ENCODE measurements around the gene FBXW2.
A peak's percentile ranks its signal among the peaks of the same experiment; 100 is the strongest.
"Not testable (repeated sequence)": the region's sequence is repeated elsewhere in the genome, so short reads cannot be mapped to it uniquely, and the experiment has no call there.

The FBXW2 gene, protein sequence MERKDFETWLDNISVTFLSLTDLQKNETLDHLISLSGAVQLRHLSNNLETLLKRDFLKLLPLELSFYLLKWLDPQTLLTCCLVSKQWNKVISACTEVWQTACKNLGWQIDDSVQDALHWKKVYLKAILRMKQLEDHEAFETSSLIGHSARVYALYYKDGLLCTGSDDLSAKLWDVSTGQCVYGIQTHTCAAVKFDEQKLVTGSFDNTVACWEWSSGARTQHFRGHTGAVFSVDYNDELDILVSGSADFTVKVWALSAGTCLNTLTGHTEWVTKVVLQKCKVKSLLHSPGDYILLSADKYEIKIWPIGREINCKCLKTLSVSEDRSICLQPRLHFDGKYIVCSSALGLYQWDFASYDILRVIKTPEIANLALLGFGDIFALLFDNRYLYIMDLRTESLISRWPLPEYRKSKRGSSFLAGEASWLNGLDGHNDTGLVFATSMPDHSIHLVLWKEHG

DNA sequence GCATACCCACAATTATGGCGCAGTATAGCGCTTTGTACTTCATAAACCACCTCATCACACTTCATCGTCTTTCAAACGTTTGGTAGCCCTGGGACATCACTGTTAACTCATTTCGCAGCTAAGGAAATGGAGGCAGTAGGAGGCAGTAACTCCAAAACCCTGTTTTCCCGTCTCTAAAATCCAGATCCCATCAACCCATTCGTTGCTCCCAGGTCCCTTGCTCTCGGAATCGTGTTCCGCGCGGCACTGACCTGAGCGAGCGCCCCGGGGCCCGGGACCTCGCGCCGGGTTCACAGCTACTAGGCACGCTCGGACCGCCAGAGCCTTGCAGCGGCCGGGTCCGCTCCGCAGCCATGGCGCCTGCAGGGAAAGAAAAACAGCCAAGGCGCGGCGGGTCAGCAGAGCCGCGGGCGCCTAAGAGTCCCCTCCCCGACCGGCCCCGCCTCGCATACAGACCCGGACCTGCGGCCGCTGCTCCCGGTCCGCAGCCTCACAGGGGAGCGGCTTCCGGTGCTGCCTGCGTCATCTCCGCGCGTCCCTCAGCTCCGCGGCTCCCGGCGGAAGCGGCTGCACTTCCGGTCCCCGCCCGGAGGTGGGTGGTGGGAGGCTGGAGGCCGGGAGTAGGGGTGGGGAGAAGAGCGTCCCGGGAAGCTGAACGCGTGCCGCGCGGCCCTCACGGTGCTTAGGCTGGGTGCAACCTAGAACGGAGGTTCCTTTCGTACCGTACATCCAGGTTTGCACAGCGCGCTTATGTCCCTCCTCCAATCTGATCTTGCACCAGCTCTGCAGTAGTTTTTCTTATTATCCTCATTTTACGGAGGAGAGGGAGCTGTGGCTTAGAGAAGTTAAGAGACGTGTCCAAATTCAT is at the start of gene FBXW2:
Gene FBXW2, minus strand, starts transcription at position 519 of the 868 bp plus-strand sequence. CDS start 5,158 bp downstream, outside the sequence.
- DNase-seq (ENCODE audit: extremely low read depth in 1 of 2, low read depth in 1 of 2), result peak; percentile 85 to 89

DNA sequence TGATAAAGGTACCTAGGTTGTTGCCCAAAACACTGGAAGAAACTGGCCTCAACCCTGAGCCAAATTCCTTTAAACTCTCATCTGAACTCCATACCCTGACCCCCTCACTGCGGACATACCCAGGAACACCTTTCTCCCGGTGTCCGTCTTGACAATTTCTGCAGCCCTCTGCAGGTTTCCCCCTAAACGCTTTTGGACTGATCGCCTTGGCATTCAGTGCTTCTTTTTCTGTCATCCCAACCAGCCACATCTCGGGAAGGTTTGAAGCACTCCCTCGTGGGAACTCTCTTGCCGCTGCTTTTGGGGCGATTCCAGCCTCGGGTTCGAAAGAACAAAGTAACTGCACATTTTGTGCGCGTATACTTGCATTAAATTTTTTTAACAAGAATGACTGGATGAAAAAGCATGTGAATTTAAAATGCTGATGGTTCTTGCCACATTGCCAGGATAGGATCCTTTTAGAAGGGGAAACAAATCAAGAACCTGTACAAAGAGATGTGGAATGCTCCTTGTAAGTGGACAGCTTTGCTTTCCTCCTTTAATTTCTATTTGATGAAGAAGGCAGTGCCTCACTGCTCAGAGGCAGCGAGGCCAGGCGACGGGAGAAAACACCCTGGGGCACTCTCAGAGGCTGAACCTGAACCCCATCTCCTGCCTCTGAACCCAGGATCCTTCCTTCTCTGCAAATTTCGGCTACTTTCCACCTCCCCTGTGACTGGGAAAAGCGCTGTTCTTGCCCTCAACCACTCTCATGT is 48.9 kb upstream of the FBXW2 start:
- DNase-seq (ENCODE audit: extremely low read depth in 1 of 2, low read depth in 1 of 2), result no peak

DNA sequence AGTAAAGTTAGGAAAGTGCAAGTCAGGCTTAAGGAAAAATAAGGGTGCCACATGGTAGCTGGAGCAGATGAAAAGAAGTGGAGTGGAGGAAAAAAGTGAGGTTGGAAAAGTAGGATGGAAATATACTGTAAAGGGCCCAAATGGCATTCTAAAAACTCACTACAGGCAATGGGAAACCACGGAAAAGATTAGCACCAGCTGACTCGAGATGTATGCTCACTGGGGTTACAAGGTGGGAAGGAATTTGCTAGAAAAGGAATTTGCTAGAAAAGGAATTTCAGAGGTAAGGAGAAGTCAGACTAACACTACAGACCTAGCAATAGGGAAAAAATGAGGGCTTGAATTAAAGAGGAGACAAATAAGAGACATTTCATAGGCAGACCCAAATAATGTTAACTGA is 45.9 kb upstream of the FBXW2 start:
- DNase-seq (ENCODE audit: extremely low read depth in 1 of 2, low read depth in 1 of 2), result no peak

DNA sequence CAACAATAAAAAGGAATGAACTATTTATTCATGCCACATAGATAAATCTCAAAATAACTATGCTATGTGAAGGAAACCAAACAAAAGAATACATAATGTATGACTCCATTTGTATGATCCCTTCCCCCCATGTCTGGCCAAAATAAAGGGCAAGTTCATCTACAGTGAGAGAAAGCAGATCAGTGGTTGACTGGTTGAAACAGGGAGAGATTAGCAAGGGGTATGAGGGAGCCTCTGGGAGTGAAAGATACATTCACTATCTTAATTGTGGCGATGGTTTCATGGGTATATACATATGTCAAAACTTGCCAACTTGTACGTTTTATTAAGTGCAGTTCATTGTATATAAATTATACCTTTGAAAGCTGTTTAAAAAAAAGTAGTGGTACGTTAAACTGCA is 44.7 kb upstream of the FBXW2 start:
- DNase-seq (ENCODE audit: extremely low read depth in 1 of 2, low read depth in 1 of 2), result no peak

DNA sequence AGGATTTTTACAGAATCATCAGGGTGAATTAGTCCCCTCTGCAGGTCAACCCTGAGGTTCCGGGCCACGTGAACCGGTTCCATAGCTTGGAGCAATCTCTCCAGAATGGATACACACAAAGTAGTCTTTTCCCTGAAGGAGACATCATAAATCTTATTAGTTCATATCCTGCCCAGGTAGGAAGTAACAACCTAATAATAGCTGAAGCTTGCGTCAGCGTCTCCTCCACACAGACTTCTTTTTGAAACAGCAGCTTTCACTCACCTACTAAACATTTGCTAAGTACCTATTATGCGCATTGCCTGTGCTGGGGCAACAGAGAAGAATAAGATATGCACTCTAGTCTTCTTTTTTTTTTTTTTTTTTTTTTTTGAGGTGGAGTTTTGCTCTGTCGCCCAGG is 40.1 kb upstream of the FBXW2 start:
- no peak for DNase-seq (ENCODE audit: extremely low read depth in 1 of 2, low read depth in 1 of 2)

DNA sequence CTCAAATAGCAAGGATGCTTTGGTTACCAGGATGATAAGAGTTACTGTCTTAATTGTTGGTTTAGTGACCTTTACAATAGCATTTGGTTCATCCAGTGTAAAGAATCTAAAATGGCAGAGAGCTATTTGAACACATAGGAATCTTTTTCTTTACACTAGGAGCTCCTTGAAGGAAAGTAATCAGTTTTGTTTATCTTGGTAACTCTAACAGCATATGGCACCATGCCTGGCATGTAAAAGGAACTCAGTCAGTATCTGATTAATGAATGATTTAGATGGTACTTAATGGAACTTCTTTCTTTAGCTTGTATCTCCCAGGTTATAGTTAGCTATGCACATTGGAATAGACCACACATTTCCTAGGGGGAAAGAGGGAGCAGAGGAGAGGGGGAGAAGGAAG is 39.6 kb upstream of the FBXW2 start:
- no peak for DNase-seq (ENCODE audit: extremely low read depth in 1 of 2, low read depth in 1 of 2)

DNA sequence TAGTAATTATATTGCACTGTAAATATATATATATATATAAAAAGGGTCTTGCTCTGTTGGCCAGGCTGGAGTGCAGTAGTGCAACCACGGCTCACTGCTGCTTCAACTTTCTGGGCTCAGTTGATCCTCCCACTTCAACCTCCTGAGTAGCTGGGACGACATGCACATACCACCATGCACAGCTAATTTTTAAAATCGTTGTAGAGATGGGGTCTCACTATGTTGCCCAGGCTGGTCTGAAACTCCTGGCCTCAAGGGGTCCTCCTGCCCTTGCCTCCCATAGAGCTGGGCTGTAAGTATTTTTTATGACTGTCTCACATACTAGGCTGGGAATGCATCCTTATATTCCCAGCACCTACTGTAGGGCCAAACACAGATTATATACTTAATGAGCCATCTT is 37.6 kb upstream of the FBXW2 start:
- no peak for DNase-seq (ENCODE audit: extremely low read depth in 1 of 2, low read depth in 1 of 2)

DNA sequence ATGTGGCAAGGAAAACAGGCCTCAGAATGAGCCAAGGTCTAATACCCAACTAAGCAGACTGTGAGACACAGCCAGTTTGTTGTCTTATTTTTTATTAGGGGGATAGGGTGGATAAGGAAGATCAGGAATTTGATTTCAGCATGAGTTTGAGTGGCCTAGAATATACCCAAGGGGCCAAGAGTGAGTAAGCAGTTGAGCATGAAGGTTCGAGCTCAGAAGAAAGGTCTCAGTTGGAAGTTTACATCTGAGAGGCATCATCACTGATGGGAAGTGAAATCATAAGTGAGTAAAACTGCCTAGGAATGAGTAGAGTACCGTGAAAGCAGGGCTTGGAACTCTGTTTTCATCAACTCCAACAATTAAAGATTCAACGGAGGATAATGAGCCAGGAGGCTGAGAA is 36.9 kb upstream of the FBXW2 start:
- DNase-seq (ENCODE audit: extremely low read depth in 1 of 2, low read depth in 1 of 2), result no peak

DNA sequence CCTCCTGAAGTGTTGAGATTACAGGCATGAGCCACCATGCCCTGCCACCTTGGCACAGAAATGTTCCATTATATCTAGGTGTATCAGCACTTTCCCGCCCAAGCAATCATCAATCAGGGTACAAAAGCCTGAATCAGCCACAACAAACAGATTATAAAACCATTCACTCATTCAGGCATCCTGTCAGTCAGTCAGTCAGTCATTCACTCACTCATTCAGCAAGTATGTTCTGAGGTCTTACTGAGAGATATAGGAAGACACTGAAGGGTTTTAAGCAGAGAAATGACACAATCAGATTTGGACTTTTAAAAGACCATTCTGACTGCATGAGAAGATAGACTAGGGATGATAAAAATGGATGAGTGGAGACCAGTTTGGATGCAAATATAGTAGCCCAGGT is 36.4 kb upstream of the FBXW2 start:
- DNase-seq (ENCODE audit: extremely low read depth in 1 of 2, low read depth in 1 of 2), result no peak

DNA sequence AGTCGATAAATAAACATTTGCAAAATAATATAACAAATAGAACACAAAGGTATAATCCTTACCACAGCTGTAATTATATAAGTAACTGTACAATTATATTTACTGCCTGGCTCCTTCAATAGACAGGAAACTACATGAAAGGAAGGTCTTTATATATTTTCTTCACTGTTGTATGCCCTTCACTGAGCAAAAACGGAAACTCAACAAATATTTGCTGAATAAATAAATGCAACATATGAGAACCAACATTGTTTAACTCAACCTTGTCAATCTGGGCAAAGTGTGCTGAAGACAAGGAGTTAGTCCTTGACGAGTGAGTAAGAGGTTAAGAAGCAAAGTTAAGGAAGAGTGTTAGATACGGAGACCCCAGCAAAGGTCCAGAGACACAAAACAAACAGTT is 26.9 kb upstream of the FBXW2 start:
- DNase-seq (ENCODE audit: extremely low read depth in 1 of 2, low read depth in 1 of 2), result no peak

DNA sequence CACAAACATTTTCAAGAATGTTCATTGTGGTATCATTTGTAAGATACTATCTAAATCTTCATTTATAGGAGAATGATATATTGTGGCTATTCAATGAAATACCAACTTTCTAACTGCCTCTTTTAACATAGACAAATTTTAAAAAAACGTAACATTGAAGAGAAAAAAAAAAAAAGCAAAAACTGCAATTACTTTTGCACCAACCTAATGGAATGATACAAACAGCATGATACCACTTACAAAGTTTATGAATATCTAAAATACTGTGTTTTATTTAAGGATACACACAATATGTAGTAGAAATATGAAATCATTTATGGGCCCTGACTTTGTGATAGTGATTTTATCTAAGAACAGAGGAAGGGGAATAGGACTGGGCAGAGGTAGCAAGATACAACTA is 25.4 kb upstream of the FBXW2 start:
- DNase-seq (ENCODE audit: extremely low read depth in 1 of 2, low read depth in 1 of 2), result no peak

DNA sequence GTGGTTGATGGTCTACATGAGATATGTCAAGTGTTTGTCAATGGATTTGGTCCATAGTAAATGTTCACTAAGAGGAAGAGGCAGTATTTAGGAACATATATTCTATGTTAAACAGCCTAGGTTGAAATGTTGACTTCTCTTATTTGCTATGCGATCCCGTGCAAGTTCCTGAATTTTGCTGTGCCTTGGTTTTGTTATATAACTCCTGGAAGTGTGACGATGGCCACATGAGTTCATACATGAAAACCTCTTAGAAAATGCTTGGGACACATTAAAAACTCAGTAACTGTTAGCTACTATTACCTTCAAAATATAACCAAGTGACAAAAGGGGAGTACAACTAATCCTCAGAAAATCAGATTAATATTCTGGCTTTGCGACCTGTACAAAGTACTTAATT is 21.9 kb upstream of the FBXW2 start:
- DNase-seq (ENCODE audit: extremely low read depth in 1 of 2, low read depth in 1 of 2), result no peak

DNA sequence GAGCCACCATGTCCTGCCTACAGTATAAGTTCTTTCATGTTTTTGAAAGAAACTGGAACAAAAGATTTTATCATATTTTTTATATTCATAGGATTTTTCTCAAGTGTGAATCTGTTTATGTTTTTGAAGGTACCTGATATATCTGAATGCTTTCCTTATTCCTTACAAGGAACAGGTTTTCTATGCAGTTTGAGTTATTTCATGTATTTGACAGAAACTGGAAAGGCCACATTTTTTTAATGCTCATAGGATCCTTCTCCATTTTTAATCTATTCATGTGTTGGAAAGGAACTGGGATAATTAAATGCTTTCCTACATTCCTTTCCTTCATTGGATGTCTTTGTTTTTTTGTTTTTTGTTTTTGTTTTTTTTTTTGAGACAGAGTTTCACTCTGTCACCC is 15.7 kb upstream of the FBXW2 start:
- DNase-seq (ENCODE audit: extremely low read depth in 1 of 2, low read depth in 1 of 2), result no peak

DNA sequence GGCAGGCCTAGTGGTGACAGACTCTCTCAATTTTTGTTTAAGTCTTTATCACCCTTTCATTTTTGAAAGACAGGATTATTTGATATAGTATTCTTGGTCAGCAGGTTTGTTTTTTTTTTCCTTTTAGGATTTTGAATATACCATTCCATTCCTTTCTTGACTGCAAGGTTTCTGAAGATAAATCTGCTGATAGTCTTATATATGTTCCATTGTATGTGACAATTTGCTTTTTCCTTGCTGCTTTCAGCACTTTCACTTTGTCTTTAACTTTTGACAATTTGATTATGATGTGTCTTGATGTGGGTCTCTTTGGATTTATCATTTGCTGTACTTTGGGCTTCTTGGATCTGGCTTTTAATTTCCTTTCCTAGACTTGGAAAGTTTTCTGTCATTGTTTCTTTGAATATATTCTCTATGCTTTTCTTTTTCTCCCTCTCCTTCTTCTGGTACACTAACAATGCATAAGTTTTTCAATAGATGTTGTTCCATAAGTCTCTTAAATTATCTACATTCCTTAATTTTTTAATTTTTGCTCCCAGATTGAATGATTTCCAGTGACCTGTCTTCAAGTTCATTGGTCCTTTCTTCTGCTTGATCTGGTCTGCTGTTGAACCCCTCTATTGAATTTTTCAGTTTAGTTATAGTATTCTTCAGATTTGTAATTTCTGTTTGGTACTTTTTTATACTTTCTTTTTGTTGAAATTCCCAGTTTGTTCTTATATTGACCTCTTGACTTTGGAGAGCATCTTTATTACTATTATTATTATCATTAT is 14.6 kb upstream of the FBXW2 start:
- no peak for DNase-seq (ENCODE audit: extremely low read depth in 1 of 2, low read depth in 1 of 2)

DNA sequence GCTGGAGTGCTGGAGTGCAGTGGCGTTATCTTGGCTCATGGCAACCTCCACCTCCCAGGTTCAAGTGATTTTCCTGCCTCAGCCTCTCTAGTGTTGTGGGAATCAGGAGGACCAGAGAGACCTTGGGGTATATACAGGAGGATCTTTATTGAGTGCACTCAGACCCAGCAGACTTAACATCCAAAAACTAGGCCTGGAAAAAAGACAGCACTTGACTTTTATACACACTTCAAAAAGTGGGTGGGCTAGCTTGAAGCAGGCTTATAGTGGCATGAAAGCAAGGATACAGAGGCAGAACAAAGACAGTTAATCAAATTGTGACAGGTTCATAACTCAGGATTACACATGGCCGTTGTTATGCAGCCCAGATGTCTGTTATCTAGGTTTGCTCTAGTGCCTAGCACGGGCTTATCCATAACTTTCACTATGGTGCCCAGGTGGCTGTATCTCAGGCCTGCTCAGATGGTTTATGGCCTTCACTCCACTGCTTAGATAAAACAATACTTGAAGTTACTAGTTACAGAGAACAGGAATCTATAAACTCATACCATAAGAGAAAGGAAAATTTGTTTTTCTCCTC is 11.7 kb upstream of the FBXW2 start:
- DNase-seq (ENCODE audit: extremely low read depth in 1 of 2, low read depth in 1 of 2), result not testable (repeated sequence)

DNA sequence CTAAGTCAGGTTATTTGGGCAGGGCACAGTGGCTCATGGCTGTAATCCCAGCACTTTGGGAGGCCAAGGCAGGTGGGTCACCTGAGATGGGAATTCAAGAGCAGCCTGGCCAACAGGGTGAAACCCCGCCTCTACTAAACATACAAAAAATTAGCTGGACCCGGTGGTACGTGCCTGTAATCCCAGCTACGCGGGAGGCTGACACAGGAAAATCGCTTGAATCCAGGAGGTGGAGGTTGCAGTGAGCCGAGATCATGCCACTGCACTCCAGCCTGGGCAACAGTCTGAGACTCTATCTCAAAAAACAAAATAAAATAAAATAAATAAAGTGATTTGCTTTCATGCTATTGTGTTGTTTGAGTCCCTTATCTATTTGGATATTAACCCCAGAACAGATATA is 8.2 kb upstream of the FBXW2 start:
- no peak for DNase-seq (ENCODE audit: extremely low read depth in 1 of 2, low read depth in 1 of 2)

DNA sequence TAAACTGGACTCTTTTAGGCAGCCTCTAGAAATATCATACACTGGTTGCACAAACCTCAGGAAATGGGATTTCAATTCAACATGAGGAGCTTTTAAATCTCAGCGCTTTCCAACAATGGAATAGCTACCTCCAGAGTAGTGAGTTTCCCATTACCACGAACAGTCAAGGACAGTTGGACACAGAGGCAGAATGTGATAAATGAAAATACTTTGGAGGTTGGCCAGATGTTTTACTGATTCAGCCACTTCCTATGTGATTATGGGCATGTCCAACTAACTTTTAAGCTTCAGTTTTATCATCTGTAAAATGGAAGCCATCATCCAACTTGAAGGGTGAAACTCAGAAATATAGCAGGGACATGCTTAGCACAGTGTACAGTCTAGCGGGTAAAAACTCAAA is 2.1 kb downstream of the FBXW2 start:
- no peak for DNase-seq (ENCODE audit: extremely low read depth in 1 of 2, low read depth in 1 of 2)

DNA sequence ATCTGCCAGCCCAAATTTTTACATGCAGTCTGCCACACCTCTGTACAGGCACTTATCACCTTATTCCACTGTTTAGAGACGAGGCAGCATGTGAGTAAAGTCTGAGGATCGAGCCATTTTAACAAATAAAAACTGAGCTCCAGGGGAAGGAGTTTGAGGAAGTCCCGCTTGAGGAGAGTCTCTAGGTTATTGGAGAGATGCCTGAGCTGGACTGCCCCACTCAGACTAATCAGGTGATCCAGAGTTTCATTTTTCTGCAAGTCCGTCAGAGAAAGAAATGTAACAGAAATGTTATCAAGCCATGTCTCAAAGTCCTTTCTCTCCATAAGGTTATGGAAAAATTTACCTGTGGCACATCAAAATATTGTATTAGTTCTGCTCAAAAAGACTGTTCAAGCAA is 5.3 kb downstream of the FBXW2 start:
- DNase-seq (ENCODE audit: extremely low read depth in 1 of 2, low read depth in 1 of 2), result no peak

DNA sequence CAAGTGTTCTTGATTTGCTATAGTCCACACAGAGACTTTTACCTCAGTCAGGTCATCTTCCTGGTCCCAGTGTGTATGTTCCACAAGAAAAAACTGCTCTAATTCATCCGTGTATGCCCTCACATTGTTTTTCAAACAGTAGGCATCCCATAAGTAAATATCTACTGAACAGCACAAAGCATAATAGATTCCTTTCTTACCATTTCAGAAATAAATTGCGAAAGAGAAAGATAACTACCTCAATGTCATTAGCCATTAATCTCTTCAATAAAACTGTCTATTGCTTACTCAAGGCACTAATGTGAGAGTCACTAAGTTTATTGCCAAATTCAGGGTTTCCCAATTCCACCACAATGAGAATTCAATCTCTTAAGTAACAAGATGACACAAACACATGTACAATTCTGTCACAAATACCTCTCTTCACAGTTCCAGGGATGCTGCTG is 9.6 kb downstream of the FBXW2 start:
- DNase-seq (ENCODE audit: extremely low read depth in 1 of 2, low read depth in 1 of 2), result no peak

DNA sequence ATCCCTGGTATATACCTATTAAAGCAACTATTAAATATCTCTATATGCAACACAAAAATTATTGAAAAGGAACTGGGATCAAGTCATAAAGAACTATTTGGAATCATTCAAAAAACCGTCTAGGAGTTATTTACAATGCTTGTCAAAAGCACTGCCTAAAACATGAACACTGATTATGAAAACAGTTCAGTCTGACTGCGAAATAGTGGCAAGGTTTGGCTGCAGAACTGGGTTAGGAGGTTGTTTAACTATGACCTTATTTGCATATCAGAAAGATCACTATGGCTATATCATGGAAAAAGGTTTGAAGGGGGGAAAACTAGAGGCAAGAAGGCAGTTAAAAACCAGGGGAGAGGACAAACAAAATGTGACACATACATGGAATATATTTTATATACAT is 12.0 kb downstream of the FBXW2 start:
- no peak for DNase-seq (ENCODE audit: extremely low read depth in 1 of 2, low read depth in 1 of 2)
